Measurements from ENCODE around the gene ZBTB6. TPM values are rescaled to one million over a fixed set of nuclear protein-coding genes. Genes with fewer than 3 reads are reported as not detected.

Gene ZBTB6
- total RNA-seq, 1 experiment from 2014 or later, result 19.8 TPM

Small RNAs within 50 kb of the gene (small RNA-seq; reads per million reads assigned to genes)
- gene RNY1P15 (0 to 0.02 reads per million in 2 experiments), gene SNORD90 (95.4 to 204 reads per million in 2 experiments)

Other genes with a start within 250 kb of the ZBTB6 start
- not detected in 2 replicates for gene OR1L3, start 238.2 kb downstream of the ZBTB6 start, total RNA-seq (2014; rRNA removed; shearing (Covaris generic))
- gene OR1L4, start 189.3 kb downstream of the ZBTB6 start, total RNA-seq (2014; rRNA removed; shearing (Covaris generic)), result not detected in 2 replicates
- not detected in 2 replicates for gene OR1L6, start 171.0 kb downstream of the ZBTB6 start, total RNA-seq (2014; rRNA removed; shearing (Covaris generic))
- not detected in 2 replicates for gene OR5C1, start 124.4 kb downstream of the ZBTB6 start, total RNA-seq (2014; rRNA removed; shearing (Covaris generic))
- gene OR1K1, start 113.2 kb downstream of the ZBTB6 start, total RNA-seq (2014; rRNA removed; shearing (Covaris generic)), result not detected in 2 replicates
- gene PDCL, start 84.7 kb downstream of the ZBTB6 start, total RNA-seq (2014; rRNA removed; shearing (Covaris generic)), result 25.9 and 32.3 TPM in 2 replicates
- gene RC3H2, start 8.0 kb downstream of the ZBTB6 start, total RNA-seq (2014; rRNA removed; shearing (Covaris generic)), result 58.7 and 63.6 TPM in 2 replicates
- gene ZBTB26, start 18.2 kb upstream of the ZBTB6 start, total RNA-seq (2014; rRNA removed; shearing (Covaris generic)), result 5.9 and 8.2 TPM in 2 replicates
- gene RABGAP1, start 27.7 kb upstream of the ZBTB6 start, total RNA-seq (2014; rRNA removed; shearing (Covaris generic)), result 16.7 and 21.4 TPM in 2 replicates
- 0.20 and 0.49 TPM in 2 replicates for gene GPR21, start 120.3 kb upstream of the ZBTB6 start, total RNA-seq (2014; rRNA removed; shearing (Covaris generic))